HL-60/S4 treated with retinoic acid at 250 ng/mL for 4 days and 3 days (cell line): ENCODE measurements around the gene ZBTB4.

Experiments
- in situ Hi-C: fragments of 300-500 bp; cut with MboI; formaldehyde crosslinking; loops from 2 replicates; pipeline ENCODE4 v1.7.0; 2022; ENCODE audit warnings: low sequenced_read_pairs

The ZBTB4 gene

DNA sequence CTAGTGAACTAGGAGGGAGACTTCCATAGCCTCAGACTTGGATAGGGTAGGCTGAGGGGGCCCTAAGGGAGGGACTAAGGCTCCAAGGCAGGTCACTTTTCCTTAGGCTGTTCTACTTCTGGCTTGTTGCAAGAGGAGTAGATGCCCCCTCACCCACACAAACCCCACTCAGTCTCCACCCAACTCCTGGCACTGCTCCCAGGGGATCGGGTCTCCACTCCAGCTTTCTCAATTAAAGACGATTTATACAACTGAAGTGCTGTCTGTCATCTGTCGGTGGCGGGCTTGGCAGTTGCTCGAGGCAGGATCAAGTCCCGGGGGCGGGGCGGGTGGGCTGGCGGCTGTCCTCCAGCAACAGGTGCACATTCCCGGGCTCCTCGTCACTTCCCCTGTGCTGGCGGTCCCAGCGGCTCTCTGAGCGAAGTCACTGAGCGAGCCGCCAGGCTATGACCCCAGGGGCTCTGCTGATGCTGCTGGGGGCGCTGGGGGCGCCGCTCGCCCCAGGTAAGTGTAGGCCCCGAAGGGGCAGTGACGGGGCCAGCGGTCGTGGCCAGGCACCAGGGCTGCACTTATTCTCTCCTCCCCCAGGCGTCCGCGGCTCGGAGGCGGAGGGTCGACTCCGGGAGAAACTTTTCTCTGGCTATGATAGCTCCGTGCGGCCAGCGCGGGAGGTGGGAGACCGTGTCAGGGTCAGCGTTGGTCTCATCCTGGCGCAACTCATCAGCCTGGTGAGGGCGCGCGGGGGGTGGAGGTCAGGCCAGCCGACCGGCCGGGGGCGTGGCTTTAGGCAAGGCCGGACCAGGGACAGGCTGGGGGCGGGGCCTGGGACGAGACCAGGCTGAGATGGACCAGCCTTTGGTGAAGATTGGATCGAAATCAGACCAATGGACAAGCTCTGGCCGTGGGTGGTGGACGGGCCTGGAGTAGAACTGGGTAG, 34.5 kb downstream of the ZBTB4 start, which contains the start of gene CHRNB1:
CHRNB1 (plus strand) TSS at position 380 of the 937 bp plus-strand sequence; CDS start at position 447, 67 bp downstream.
- in situ Hi-C loops: no loop called here

DNA sequence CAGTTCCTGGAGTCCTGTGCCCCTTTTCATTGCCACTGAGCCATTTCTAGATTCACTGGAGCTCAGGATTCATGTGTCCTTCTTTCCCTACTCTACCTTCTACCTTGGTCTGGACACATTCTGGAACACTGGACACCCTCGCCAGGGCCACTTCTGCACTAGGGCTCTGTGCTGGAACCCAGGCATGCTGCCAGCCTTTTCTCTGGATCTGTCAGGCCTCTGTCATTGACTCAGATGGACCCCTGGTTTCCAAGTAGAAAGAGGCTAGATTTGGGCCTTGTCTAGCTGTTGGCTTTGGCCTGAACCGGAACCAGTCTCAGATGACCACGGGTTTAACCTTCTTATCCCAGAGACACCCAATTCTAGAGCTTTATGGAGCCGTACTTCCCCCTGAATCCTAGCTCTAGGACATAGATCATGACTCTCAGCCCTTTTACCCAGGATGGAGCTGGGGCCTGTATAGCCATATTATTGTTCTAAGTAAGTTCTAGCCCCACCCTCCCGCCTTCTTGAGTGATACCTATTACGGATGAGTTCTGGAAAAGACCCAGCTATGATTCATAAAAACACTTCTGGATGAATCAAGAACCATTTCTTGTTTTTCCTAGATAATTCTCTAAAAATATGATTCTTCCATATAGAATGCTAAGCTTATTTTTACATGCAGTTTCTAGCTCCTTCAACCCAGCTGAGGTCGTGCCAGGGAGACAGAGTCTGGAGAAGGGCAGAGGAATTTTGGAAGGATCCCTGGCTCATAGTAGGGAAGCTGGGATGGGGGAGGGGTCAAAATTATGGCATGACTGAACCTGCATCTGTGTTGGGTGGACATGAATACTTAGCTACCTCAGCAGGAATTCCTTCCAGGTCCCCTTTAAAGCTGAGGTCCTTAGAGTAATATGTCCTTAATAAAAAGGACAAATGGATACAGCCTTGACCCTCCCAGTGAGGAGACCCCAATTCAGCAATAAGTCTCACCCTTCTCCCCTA, 35.6 kb downstream of the ZBTB4 start:
- in situ Hi-C loops: no loop called here

DNA sequence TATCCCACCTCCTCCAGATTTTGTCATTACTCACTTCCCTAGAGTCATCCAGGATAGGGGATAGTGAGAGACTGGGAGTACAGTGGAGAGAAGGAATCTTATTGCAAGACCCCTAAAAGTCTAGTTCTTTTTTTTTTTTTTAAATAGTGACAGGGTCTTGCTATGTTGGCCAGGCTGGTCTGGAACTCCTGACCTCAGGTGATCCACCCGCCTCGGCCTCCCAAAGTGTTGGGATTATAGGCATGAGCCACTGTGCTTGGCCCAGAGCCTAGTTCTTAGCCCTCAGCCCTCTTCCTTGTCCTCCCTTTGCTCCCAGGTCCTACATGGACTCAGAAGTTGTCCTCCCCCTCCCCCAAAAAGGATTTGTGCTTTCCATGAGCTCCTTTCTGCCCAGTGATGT, 37.3 kb downstream of the ZBTB4 start:
- in situ Hi-C loops: no loop called here

DNA sequence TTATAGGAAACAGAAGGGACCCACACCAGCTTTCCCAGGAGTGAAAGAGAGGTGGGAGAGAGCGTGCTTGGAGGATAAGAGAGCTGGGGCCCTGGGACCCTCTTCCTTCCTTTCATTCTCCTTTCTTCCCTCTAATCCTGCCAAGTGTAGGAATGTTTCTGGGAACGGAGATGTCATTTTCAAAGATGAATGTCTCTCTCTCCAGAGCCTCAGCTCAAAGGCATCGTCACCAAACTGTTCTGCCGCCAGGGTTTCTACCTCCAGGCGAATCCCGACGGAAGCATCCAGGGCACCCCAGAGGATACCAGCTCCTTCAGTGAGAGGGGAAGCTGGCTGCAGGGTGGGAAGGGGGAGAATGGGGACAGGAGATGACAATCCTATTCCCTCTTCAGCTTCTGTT, 38.2 kb downstream of the ZBTB4 start:
- in situ Hi-C loops: no loop called here

DNA sequence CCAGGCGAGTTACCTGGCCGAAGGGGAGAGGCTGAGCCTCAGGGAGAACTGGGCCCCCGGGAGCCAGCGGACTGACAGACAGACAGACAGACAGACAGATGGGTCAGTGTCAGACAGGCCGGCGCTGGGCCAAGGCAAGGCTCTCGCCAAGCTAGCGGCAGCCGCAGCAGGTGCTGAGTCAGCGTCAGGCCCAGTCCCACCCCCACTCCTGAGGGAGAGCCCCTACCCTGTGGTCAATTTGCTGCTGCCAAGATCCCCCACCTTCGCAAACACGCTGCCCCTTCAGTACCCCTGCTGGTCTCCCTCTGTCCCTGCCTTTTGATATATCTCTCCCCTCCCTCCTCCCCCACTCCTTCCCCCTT, 38.6 kb downstream of the ZBTB4 start:
- in situ Hi-C loops: no loop called here

DNA sequence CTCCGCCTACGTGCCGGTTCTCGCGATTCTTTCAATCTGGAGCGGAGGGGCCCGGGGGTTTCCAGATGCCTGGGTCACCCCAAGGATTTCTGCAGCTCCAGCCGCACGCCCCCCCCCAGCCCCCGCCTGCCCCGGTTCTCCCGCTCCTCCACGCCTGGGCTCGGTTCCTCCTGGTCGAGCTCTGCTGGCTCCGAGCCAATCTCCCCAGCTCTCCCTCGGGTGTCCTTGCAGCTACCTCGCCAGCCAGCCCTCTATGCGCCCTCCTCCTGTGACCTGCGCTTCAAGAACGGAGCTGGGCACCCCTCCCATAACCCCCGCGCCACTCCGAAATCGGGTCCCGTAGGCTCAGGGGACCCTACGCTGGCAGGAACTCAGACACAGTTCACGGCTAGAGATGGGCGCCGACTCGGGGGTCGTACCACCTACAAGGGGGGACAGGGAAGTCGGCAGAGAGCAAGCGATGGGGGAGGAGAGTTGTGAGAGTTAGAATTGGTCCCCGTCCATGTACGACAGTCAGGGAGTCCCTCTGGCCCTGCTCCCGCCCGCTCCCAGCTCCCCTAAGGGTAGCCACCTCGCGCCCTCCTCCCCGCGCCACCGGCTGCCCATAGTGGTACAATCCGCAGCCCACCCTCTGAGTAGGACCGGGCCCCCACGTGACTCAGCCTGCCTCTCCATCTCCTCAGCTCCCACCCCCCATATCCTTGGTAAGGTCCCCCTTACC, 39.2 kb downstream of the ZBTB4 start:
- in situ Hi-C loops: no loop called here

DNA sequence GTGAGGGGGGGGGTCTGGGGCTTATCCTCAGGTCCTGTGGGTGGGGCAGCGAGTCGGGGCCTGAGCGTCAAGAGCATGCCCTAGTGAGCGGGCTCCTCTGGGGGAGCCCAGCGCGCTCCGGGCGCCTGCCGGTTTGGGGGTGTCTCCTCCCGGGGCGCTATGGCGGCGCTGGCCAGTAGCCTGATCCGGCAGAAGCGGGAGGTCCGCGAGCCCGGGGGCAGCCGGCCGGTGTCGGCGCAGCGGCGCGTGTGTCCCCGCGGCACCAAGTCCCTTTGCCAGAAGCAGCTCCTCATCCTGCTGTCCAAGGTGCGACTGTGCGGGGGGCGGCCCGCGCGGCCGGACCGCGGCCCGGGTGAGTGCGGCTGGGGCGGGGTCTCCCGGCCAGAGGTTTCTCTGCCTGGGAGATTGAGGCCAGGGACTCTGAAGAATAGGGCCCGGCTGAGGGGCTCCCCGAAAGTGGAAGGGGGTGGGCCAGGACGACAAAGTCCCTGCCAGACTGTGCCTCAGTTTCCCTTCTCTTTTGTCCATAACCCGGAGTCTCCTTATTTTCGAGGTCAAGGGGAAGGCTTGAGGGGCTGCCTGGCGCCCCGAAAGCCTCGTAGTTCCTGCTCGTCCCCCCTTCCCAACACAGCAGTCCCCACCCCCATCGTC, 39.8 kb downstream of the ZBTB4 start, which contains the start of gene FGF11:
FGF11 (plus strand) TSS at position 51 of the 651 bp plus-strand sequence; CDS start at position 160, 109 bp downstream.
- in situ Hi-C loops: no loop called here

DNA sequence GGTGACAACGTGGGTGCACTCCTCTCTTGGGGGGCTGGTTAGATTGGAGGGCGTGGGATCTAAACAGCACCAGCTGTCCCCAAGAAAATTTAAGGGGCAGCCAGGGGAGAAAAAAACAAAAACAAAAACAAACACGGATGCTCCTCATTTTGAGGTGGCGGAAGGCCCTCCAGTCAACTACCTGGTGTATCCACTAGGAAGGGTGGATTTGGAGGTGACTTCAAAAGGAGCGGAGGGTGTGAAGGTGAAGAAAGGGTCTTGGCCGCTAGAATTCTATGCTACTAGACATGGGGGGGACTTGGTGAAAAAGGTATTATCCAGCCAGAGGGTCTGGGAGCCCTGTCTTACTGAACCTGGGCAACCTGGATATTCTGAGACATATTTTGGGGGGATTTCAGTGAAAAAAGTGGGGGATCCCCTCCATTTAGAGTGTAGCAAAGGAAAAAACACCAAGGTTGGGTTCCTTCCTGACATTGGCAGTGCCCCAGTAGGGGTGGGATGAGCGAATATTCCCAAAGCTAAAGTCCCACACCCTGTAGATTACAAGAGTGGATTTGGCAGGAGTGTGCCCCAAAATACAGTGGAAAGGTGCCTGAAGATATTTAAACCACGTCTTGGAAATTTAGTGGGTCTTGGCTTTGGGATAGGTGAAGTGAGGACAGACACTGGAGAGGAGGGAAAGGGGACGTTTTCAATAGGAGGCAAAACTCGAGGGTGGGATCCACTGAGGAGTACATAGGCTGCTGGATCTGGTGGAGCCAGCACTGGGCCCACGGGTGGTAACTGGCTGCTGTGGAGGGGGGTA, 40.6 kb downstream of the ZBTB4 start:
- in situ Hi-C loops: no loop called here

DNA sequence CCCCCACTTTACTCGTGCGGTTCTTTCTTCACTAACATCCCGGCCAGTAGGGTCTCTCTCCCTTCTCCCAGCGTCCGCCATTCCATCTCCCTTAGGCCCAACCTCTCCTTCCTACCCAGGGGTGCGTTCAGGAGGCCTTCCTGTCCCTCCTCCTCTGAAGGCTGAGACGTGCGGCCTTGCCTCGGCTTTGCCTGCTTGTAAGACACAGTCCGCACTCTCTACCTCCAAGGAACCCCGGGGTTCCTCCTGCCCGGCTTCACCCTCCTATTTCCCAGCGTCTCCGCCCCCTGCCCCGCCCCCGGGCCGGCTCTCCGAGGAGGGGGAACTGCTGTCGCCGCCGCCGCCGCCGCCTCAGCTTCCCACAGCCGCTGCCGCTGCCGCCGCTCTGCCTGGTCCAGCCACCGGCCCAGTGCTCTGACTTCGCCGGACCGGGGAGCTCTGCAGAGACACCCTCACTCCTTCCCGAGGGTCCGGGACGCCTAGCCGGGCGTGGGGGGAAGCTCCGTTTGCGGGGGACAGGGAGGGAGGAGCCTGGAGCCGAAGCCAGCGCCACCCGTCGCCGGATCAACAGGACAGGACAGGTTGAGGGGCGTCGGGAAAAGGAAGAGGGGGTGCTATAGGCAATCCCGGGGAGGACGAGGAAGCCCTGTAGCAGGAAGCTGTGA, 41.3 kb downstream of the ZBTB4 start:
- in situ Hi-C loops: no loop called here

DNA sequence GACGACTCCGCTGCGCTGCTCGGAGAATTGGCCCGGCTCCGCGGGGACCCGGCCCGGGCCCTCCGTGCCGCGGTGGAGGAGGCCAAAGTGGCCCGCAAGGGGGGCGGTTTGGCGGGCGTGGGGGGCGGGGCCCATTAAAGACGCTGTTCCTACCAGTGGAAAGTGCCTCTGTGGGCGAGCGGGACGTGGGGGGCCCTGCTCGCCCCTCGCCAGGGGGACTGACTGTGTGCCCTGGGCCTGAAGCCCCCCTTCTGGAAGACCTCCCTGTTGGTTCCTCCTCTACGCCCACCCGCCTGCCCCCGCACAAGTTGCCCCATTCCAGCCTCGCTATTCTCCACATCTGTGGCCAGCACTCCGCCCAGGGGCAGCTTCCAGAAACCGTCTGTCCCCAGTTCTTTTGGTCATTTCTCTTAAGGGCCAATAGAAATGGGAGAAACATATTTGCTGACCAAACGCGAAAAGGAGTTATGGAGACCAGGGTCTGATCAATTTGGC, 42.0 kb downstream of the ZBTB4 start:
- in situ Hi-C loops: no loop called here

DNA sequence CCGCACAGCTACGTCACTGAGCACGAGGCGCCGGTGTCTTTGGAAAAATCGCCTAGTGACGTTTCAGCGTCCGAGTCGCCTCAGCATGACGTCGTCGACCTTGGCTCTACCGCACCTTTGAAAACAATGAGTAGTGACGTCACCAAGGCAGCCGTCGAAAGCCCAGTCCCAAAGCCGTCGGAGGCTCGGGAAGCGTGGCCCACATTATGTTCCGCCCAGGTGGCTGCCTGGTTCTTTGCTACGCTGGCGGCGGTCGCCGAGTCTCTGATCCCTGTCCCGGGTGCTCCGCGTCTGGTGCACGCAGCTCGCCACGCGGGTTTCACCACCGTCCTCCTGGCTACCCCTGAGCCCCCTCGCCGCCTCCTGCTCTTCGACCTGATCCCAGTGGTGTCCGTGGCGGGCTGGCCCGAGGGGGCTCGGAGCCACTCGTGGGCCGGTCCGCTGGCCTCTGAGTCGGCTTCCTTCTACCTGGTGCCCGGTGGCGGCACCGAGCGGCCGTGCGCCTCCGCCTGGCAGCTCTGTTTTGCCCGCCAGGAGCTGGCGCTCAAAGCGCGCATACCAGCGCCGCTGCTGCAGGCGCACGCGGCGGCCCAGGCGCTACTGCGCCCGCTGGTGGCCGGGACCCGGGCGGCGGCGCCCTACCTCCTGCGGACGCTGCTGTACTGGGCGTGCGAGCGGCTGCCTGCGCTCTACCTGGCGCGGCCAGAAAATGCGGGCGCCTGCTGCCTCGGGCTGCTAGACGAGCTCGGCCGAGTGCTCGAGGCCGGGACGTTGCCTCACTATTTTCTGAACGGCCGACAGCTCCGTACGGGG, 42.7 kb downstream of the ZBTB4 start:
- in situ Hi-C loops: no loop called here

DNA sequence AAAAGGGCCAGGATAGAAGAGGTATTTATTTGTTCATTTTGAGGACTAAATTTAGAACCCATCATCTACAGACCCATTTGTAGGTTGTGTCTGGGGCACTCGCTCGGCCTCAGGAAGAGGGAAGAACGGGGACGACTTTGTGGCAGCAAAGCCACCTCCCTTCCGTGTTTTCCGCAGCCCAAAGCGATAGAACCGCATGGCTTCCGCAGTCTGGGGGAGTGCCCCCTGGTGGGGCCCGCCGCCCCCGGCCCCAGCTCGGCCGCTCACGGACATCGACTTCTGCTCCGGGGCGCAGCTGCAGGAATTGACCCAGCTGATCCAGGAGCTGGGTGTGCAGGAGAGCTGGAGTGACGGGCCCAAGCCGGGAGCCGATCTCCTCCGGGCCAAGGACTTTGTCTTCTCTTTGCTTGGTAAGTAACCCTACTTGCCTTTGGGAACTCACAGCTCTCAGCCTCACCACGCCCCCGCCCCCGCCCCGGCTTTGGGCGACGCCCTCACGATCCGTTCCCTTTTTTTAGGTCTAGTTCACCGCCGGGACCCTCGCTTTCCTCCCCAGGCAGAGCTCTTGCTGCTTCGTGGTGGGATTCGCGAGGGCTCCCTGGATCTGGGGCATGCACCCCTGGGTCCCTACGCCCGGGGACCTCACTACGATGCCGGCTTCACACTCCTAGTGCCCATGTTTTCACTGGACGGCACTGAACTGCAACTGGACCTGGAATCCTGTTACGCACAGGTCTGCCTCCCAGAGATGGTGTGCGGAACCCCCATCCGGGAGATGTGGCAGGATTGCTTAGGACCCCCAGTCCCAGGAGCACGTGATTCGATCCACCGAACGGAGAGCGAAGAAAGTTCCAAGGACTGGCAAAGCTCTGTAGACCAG, 43.5 kb downstream of the ZBTB4 start:
- in situ Hi-C loops: no loop called here

DNA sequence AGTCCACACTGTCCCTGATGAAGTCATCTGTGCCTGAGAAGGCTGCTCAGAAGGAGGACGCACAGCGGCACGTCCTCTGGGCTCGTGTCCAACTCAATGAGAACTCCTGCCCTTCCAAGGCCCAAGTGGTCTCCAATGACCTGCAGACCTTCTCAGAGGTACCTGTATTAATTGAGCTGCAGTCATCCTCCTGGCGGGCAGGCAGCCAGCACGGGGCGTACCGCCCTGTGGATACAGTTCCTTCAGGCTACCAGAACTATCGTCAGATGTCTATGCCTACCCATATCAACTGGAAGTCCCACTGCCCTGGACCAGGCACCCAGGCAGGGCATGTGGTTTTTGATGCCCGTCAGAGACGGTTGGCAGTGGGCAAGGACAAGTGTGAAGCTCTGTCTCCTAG, 47.1 kb downstream of the ZBTB4 start:
- in situ Hi-C loops: no loop called here

DNA sequence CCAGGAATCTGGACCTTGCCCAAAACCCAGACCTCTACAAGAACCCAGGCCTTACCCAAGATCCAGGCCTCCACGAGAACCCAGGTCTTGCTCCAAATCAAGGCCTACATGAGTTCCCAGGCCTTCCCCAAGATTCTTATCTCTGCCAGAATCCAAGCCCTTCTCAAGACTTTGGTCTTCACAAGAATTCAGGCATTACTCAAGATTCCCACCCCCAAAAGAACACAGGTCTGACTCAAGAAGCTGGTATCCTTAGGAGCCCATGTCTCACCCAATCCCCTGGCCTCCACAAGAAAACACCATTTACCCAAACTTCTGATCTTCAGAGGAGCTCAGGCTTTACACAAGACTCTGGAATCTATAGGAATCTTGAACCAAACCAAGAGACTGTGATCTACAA, 48.2 kb downstream of the ZBTB4 start:
- in situ Hi-C loops: no loop called here

DNA sequence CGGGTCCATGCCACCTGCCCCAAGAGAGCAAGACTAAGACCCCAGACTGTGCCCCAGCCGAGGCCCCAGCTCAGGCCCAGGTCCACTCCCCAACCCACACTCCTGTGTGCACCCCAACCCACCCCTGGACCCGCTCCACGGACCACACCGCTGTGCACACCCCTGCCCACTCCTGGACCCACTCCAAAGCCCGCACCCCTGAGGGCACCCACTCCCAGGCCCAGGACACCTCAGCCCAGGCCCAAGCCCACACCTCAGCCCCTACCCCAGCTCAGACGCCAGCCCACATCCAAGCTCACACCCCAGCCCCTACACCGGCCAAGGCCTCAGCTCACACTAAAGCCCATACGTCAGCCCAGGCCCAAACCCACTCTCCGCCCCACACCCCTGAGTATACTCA, 49.7 kb downstream of the ZBTB4 start:
- in situ Hi-C loops: no loop called here

DNA sequence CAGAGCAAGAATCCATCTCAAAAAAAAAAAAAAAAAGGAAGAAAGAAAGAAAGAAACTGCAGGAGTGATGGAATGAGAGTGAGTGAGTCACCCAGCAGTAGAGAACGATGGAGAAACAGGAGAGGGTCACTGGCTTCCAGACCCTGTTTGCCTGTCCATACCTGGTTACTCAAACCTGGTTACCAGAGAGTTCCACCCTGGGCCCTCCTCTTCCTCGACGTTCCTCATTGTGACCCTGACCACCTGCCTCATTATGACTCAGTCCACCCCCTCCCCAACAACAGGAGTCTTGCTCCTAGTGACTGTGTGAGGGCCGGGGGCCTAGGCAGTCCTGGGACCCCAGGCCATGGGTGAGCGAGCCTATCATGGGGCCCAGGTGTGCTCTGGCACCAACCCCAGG, 50.9 kb downstream of the ZBTB4 start, which contains the start of gene SPEM3:
SPEM3 (plus strand) TSS at position 301 of the 400 bp plus-strand sequence; CDS start at position 347, 46 bp downstream.
- in situ Hi-C loops: no loop called here

DNA sequence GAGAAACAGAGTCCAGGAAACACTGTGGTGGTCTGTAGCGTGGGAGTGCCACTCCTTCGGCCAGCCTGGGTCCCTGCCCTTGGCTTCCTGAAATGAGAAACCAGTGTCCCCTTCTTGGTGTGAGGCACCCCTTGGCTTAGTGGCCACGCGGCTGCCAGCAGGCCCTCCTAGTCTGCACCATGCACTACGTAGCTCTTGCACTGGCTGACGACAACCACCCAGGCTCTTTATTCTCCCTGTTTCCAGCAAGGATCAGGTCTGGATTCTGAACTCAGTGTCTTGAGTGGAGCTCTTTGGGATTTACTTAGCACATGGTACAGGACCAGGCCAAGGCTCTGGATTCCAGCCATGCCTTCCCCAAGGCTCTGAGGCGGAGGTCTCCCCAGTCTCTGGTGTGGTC, 51.9 kb downstream of the ZBTB4 start:
- in situ Hi-C loops: no loop called here
